NCI-H510A treated with DMSO at 0.1 percent for 48 hours (cell line): Measurements from ENCODE around the gene GRIN1.

Experiments used
- DNase-seq: peaks from one replicate; lab custom pipeline; 2025; lab: John Stamatoyannopoulos, UW

Gene GRIN1

DNA sequence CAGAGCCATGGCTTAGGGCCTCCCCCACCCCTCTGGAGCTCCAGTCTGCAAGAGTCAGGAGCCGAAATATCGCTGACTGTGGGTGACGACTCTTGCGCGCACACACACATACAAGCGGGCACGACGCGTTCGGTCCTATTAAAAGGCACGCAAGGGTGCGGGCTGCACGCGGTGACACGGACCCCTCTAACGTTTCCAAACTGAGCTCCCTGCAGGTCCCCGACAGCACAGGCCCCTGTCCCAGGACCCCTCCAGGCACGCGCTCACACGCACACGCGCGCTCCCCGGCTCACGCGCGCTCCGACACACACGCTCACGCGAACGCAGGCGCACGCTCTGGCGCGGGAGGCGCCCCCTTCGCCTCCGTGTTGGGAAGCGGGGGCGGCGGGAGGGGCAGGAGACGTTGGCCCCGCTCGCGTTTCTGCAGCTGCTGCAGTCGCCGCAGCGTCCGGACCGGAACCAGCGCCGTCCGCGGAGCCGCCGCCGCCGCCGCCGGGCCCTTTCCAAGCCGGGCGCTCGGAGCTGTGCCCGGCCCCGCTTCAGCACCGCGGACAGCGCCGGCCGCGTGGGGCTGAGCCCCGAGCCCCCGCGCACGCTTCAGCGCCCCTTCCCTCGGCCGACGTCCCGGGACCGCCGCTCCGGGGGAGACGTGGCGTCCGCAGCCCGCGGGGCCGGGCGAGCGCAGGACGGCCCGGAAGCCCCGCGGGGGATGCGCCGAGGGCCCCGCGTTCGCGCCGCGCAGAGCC, at the start of gene GRIN1:
GRIN1 (plus strand) TSS at position 433 of the 746 bp plus-strand sequence. CDS start 333 bp downstream, outside the sequence.
- no peak for DNase-seq

GRCh38 chr9:137089232-137089947, 49.6 kb upstream of the GRIN1 start:
- no peak for DNase-seq

DNA sequence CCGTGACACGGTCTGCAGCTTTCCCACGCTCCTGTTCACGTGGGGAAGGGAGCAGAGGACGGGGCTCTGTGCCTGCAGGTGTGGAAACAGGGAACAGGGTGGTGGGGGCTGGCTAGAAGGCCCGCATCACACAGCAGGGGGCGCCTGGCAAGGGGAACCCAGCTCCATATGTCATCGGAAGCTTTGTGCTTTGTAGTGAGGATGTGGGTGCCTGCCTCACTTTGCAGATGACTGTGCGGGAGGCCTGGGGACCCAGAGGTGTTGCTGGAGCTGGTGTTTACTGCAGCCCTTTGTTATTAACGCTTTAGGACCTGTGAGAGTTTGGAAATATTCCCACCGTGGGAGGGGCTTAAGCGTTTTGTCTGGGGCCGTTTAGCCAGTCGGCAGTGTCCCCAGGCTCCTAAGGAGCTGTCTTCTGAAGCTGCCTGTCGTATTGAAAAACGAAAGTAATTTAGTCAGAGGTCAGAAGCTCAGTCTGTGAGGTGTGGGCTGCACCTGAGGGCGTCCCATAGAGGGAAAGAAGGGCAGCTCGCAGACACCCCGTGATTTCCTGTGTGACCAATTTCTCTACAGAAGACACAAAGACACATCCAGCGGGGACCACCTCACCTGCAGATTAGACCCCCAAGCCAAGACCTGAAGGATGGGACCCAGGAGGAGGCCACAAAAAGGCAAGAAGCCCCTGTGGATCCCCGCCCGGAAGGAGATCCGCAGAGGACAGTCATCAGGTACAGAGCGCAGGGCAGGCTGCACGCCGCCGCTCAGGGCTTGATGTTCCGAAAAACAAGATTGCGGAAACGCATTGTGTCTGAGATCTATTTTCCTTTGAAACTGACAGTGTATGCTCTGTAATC, 43.1 kb upstream of the GRIN1 start:
- no peak for DNase-seq

DNA sequence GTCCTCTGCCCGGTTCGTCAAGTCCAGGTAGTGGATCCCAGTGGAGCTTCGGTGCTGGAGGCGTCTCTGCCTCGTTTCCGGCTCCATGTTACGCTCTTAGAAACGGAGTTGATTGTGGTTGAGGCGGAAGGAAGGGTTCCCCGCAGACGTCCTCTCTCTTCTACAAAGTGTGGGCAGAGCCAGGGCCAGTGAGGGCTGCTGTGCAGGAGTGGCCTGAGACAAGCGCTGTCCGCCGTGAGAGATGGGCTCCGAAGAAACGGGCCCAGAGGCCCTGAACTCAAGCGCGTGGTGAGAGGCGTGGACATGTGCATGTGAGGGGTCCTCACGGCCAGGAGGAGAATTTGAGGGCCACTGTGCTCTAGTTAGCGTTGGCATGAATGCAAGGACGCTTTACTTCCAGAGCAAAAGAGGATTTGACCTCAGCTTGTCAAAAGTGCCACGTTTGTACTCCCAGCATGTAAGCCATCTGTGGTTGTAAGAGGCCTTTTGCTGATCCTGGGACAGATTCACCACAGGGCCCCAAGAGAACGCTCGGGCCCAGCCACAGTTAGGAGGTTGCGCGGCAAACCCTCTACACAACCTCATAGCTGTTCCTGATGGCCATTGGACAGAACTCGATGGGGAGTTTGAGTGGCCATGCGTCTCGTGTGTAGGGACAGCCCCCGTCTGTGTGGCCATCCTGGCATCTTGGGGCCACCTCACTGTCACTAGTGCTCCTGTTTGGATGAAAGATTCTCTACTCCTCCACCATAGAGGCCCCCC, 42.0 kb upstream of the GRIN1 start:
- no peak for DNase-seq

DNA sequence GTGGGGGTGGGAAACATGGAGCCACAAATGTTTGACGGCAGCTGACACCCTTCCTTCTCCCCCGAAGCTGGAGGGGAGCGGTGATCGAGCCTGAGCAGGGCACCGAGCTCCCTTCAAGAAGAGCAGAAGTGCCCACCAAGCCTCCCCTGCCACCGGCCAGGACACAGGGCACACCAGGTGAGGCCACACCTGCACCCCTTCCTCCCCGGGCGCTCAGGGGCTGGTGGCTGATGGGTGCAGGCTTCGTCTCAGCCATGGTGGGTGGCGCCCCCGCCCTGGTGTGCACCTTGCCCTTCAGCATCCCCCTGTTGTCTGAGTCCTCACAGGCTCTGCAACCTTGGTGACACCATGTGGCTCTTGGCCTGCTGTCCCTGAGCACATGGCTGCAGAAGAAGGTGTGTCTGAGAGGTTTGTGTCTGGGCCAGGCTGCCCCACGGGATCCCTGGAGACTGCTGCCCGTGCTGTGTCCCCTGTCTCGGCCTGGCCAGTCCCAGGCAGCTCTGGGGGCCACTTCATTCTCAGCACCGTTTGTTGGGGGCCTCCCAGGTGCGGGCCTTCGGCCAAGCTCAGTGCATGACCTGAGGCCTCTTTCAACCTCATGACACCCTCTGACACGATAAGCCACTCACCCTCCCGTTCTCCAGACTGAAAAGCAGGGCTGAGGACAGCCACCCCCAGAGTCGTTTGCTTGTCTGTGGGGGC, 41.0 kb upstream of the GRIN1 start:
- no peak for DNase-seq

DNA sequence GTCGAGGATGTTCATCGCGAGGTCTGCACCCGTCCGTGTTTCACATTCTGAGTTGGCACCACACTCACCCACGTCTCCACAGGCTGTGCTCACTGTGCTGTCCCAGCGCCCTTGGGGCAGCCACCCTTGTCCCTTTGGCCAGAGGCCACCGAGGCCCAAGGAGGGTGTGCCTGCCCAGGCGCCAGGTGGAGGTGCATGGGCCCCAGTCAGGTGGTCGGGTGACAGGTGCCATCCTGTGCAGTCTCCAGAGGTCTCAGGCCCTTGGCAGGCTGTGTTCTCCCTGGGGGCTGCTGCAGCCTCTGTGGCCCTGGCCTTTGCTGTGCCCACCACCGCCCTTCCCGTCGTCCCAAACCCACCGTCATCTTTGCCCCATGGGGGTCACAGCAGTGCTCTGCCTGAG, 39.7 kb upstream of the GRIN1 start:
- no peak for DNase-seq

- DNase-seq, result no peak
Observed at GRCh38 chr9:137103206-137103999, 35.6 kb upstream of the GRIN1 start.

GRCh38 chr9:137105814-137106661, 32.9 kb upstream of the GRIN1 start:
- DNase-seq, result no peak

GRCh38 chr9:137106662-137107250, 32.2 kb upstream of the GRIN1 start:
- no peak for DNase-seq

DNA sequence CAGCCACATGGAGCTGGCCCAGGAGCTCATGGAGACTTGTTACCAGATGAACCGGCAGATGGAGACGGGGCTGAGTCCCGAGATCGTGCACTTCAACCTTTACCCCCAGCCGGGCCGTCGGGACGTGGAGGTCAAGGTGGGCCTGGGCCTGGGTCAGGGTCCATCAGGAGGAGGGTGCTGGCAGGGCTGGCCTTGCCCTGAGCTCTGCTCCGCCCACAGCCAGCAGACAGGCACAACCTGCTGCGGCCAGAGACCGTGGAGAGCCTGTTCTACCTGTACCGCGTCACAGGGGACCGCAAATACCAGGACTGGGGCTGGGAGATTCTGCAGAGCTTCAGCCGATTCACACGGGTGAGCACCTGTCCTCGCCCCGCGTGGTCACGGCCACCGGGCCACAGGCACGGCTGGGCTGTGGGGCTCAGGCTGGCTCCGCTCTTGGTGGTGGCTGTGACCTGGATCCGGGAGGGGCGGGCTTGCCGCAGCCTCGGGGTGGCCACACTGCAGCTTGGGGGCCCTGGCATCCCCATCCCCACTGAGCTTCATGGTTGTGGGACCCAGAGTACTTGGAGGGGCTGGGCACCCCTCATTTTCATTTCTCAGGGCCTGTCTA, 31.5 kb upstream of the GRIN1 start:
- no peak for DNase-seq

GRCh38 chr9:137107982-137108381, 31.0 kb upstream of the GRIN1 start:
- DNase-seq, result no peak

GRCh38 chr9:137108608-137109249, 30.2 kb upstream of the GRIN1 start:
- DNase-seq, result no peak

DNA sequence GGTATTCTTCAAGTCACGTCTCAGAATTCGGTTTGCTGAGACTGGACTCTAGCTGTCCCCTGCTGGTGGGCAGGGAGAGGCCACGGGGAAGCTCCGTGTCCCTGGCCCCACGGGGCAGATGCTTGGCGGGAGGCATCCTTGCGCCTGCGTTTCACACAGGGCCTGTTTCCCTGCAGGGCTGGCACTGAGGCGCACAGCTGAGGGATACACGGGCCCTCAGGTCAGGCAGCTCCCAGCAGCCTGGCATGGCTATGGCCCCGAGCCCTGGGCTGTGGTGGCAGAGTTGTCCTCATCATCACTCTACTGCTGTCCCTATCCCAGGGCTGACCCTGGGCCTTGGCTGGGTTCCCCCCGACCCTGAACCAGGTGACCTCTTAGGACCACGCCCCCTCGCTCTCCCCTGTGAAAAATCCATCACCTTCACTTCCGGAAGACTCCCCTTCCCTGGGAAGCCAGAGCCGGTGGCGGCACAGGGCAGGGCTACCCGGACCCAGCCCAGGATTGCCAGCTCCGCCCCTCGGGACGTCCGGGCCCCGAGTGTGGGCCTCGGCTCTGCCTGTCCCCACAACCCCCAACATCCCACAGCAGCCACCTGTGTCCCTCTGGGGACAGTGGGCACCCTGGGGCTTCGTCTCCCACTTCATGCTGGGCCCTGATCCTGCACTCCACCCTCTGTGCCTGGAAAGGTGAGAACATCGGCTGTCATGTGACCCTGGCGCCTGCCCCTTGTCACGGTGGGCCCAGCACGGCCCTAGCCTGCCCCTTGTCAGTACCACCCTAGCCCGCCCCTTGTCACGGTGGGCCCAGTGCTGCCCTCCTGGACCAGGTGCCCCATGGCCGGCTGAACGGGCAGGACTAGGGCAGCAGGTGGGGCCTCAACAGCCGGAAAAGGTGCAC, 29.5 kb upstream of the GRIN1 start:
- no peak for DNase-seq

- no peak for DNase-seq
Observed at GRCh38 chr9:137110147-137110910, 28.6 kb upstream of the GRIN1 start.

DNA sequence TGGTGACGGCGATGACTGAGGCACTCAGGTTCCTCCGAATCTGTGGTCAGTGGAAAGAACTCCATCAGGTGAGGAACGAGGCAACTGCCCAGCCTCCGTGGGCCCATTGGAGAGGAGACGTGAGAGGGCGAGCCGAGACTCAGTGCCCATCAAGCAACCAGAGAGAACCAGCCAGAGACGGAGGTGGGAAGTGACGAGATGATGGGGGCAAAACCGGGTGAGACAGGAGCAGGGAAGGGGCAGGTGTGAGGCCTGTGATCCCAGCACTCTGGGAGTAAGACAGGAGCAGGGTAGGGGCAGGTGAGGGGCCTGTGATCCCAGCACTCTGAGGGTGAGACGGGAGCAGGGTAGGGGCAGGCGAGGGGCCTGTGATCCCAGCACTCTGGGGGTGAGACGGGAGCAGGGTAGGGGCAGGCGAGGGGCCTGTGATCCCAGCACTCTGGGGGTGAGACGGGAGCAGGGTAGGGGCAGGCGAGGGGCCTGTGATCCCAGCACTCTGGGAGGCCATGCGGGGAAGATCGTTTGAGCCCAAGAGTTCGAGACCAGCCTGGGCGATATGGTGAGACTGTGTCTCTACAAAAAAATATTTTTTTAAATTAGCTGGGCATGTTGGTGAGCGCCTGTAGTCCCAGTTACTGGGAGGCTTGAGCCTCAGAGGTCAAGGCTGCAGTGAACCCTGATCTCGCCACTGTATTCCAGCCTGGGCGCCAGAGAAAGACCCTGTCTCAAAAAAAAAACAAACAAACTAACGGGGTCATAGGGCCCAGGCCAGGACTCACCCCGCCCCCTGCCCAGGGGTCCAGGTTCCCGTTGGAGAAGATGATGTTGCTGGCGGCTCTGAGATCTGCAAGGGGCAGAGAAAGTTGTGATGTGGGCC, 27.8 kb upstream of the GRIN1 start:
- no peak for DNase-seq
